AG04449 (cell line): Measurements from ENCODE around the gene ASTL.

ENCODE experiments used
- CTCF ChIA-PET: fragments of 350-600 bp; formaldehyde crosslinking; extraction: SDS; loops from one replicate; lab custom pipeline; 2021; ENCODE audit warnings: antibody characterized with exemption; lab: Yijun Ruan, JAX
- POLR2A ChIA-PET: fragments of 400-600, 350-600 bp; formaldehyde crosslinking; extraction: SDS; loops from one replicate; lab custom pipeline; 2020; ENCODE audit warnings: antibody characterized with exemption, inconsistent platforms; lab: Yijun Ruan, JAX
- DNase-seq: peaks from one replicate; pipeline ENCODE4 v3.0.0-alpha.2; 2010; ENCODE audit warnings: low read depth, low spot score
- H3K4me3 ChIP-seq: 2 replicates; pipeline ENCODE4 v1.5.1; 2011; ENCODE audit warnings: low read depth, mild to moderate bottlenecking, control low read depth, low read length
- CTCF ChIP-seq: IDR thresholded peaks from one replicate; pipeline ENCODE4 v1.5.1; 2011; ENCODE audit warnings: mild to moderate bottlenecking, moderate library complexity, low read length, control low read depth, inconsistent platforms; ENCODE audit not compliant: insufficient read depth; ENCODE audit errors: missing control alignments

The ASTL gene

GRCh38 chr2:96120991-96121390 is 17.3 kb downstream of the ASTL start:
- no peak for DNase-seq
- no peak overlapping the region for H3K4me3 ChIP-seq
- no peak for TF ChIP-seq CTCF
- ChIA-PET CTCF (no interaction called here), POLR2A (interaction anchor here (0.6 kb wide), 1 partner anchor 21 kb away, joined by 6 read pairs; no protein-coding TSS in a partner anchor)

- ChIA-PET POLR2A (interaction anchor here (0.6 kb wide), 1 partner anchor 20 kb away, joined by 6 read pairs; no protein-coding TSS in a partner anchor), CTCF (no interaction called here)
- no peak for DNase-seq
- no peak for TF ChIP-seq CTCF
- H3K4me3 ChIP-seq: no peak overlapping the region
Measured at GRCh38 chr2:96120091-96120720, 18.1 kb downstream of the ASTL start.

GRCh38 chr2:96119389-96119751 is 18.9 kb downstream of the ASTL start:
- no peak overlapping the region for H3K4me3 ChIP-seq
- ChIA-PET POLR2A (no interaction called here), CTCF (interaction anchor here (1.0 to 4.2 kb wide), 4 partner anchors 11 to 141 kb away, joined by 4 to 40 read pairs (median 17); no protein-coding TSS in a partner anchor)
- no peak for TF ChIP-seq CTCF
- DNase-seq: no peak

GRCh38 chr2:96118698-96119388 is 19.5 kb downstream of the ASTL start:
- DNase-seq: no peak
- TF ChIP-seq CTCF: no peak
- POLR2A ChIA-PET: no interaction called here
- CTCF ChIA-PET: interaction anchor here (0.8 to 4.2 kb wide), 13 partner anchors 9 to 142 kb away, joined by 3 to 63 read pairs (median 7); partner anchors contain the start of gene ANKRD36C
- no peak overlapping the region for H3K4me3 ChIP-seq

GRCh38 chr2:96117701-96118588 is 20.4 kb downstream of the ASTL start:
- no peak for TF ChIP-seq CTCF
- ChIA-PET CTCF (interaction anchor here (0.7 to 4.2 kb wide), 30 partner anchors 9 to 152 kb away, joined by 3 to 63 read pairs (median 4); partner anchors contain the start of genes ANKRD36C and DUSP2), POLR2A (interaction anchor here (0.8 kb wide), 1 partner anchor 27 kb away, joined by 3 read pairs; no protein-coding TSS in a partner anchor)
- no peak overlapping the region for H3K4me3 ChIP-seq
- DNase-seq: no peak
